Measurements from ENCODE around the gene MC5R.

The MC5R gene

DNA sequence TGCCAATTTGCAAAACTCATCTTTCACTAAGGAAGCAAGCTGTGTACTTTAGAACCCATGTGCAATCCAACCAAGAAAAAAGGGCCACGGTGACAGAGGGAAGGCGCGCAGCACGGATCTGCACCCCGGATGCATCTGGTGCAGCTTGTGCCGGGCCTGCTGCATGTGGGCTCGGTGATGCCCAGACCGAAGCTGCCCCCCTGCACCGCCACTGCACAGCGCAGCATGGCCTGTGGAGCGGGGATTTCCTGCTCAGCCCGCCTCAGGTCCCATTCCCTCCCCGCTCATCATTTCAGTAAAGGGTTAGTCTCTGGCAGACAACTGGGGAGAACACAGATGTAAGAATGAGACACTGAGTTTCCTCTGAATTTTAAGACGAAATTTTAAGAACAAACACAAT lies 48.4 kb downstream of the MC5R start:
- in situ Hi-C loops (cut with HindIII; ENCODE audit: low sequenced_read_pairs): no loop called here
- TF ChIP-seq, protein P1, sequence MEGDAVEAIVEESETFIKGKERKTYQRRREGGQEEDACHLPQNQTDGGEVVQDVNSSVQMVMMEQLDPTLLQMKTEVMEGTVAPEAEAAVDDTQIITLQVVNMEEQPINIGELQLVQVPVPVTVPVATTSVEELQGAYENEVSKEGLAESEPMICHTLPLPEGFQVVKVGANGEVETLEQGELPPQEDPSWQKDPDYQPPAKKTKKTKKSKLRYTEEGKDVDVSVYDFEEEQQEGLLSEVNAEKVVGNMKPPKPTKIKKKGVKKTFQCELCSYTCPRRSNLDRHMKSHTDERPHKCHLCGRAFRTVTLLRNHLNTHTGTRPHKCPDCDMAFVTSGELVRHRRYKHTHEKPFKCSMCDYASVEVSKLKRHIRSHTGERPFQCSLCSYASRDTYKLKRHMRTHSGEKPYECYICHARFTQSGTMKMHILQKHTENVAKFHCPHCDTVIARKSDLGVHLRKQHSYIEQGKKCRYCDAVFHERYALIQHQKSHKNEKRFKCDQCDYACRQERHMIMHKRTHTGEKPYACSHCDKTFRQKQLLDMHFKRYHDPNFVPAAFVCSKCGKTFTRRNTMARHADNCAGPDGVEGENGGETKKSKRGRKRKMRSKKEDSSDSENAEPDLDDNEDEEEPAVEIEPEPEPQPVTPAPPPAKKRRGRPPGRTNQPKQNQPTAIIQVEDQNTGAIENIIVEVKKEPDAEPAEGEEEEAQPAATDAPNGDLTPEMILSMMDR (IDR thresholded peaks at IDR 0.05; ENCODE audit: low read depth, low read length): no peak
- H3K4me3 ChIP-seq (ENCODE audit: low read depth, low read length): no peak overlapping the region
- DNase-seq (ENCODE audit: low read depth, low spot score): no peak

DNA sequence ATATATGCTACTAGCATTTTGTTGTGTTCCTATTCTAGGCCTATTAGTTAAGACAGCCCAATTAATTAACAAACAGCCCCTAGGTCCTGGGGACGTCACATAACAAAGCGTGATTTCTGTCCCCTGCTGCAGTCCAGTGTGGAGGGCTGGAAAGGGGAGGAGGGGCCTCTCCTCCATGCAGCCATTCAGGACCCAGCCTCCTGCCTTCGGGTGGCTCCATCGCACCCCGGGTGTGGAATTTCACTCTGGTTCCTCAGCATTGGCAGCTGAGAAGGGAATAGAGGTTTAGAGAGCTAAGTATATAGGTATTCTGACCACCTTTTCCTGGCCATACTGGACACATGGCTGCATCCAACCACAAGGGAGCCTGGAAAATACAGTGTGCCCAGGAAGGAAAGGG lies 49.0 kb downstream of the MC5R start:
- TF ChIP-seq, protein P1 (IDR thresholded peaks at IDR 0.05; ENCODE audit: low read depth, low read length): no peak
- in situ Hi-C loops (cut with HindIII; ENCODE audit: low sequenced_read_pairs): no loop called here
- no peak for DNase-seq (ENCODE audit: low read depth, low spot score)
- no peak overlapping the region for H3K4me3 ChIP-seq (ENCODE audit: low read depth, low read length)

DNA sequence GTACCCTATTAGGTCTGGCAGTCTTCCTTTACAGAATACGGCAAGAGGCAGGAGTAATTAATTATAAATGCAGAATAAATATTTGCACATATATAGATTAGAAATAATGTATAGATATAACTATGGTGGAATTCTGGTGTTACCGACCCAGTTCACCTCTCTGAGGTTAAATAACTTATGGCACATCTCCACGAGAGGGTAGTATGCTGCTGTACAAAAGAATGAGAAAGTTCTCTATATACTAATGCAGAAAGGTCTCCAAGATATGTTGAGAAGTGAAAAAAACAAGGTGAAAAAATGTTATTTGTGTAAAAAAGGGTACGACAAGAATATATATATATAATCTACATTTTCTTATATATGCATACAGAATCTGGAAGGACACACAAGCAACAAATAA lies 50.6 kb downstream of the MC5R start:
- no peak for DNase-seq (ENCODE audit: low read depth, low spot score)
- TF ChIP-seq, protein P1 (IDR thresholded peaks at IDR 0.05; ENCODE audit: low read depth, low read length): no peak
- in situ Hi-C loops (cut with HindIII; ENCODE audit: low sequenced_read_pairs): no loop called here
- no peak overlapping the region for H3K4me3 ChIP-seq (ENCODE audit: low read depth, low read length)

Measured in astrocyte of the spinal cord (primary cell).